GM19455 (cell line): ENCODE data around the gene CRIP2.

Experiments used
- ATAC-seq: cut with Tn5 transposase; IDR thresholded peaks from one replicate; pipeline ENCODE4 v1.9.1; 2021; ENCODE audit not compliant: unreplicated experiment

CRIP2 gene

DNA sequence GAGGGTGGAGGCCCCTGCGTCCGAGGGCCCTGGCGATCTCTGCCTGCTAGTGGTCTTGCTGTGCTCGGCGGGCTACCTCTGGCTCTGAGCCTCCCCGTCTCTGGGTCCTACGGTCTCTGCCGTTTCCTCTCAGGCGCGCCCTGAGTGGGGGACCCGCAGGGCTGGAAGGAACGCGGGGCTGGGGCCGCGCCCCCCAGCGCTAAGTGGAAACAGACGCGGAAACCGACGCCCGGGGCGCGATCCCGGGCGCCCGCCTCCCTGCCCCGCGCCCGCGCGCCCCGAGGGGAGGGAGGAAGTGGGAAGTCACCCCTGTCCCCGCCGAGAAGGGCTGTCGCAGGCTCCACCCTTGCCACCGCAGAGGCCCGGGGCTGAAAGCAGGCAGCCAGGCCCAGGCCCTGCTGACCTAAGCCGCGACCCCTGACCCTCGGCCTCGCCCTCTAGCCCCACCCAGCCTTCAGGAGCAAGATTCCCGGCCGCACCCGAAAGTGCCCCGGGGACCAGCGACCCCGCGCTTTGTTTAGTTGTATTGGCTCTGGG, 12.9 kb downstream of the CRIP2 start:
- no peak for ATAC-seq

- no peak for ATAC-seq
Measured at GRCh38 chr14:105487986-105488777, 13.6 kb downstream of the CRIP2 start.

GRCh38 chr14:105488781-105489541, 14.3 kb downstream of the CRIP2 start:
- ATAC-seq = no peak

GRCh38 chr14:105489542-105490266, 15.1 kb downstream of the CRIP2 start:
- ATAC-seq = no peak

DNA sequence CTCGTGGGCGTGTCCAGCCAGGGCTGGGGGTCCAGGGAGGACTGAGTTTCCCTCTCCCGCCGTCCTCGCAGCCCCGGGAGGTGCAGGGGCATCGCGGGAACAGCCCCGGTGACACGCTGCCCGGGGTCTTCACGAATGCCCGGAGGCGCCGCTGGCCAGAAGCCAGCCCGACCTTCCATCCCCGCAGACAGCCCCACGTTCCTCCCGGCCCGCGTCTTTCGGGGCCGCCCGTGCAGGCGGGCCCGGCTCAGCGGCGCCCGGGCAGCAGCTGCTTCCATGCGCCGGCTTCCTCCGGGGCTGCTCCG, 15.6 kb downstream of the CRIP2 start:
- peak; percentile 0 for ATAC-seq

- ATAC-seq = peak; percentile 63
Measured at GRCh38 chr14:105490572-105491365, 16.1 kb downstream of the CRIP2 start, which contains the start of gene TEDC1. TEDC1 (plus strand) TSS chr14:105491246; CDS start chr14:105491376, 130 bp downstream.

DNA sequence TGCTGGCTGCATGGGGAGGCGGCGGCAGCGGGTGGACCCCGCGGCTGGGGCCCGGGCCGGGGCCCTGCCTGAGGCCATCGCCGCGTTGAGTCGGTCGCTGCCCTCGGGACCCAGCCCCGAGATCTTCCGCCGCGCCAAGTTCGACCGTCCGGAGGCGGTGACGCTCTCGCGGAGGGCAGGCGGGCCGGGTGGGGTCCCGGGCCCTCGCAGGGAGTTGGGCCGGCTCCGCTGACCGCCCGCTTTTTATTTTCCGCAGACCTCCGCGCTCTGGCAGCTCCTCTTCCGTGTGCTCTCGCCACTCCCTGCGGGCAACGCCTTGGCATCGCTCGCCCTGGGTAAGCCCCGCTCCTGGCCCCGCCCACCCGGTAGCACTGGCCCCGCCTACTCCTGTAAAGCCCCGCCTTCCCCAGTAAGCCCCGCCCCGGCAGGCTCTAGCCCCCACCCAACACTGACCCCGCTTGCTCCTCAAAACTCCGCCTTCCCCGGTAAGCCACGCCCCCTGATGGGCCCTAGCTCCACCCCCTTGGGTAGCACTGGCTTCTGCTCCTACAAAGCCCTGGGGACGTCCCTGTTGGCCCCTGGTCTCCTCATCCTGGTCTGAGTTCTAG, 16.8 kb downstream of the CRIP2 start:
- no peak for ATAC-seq

DNA sequence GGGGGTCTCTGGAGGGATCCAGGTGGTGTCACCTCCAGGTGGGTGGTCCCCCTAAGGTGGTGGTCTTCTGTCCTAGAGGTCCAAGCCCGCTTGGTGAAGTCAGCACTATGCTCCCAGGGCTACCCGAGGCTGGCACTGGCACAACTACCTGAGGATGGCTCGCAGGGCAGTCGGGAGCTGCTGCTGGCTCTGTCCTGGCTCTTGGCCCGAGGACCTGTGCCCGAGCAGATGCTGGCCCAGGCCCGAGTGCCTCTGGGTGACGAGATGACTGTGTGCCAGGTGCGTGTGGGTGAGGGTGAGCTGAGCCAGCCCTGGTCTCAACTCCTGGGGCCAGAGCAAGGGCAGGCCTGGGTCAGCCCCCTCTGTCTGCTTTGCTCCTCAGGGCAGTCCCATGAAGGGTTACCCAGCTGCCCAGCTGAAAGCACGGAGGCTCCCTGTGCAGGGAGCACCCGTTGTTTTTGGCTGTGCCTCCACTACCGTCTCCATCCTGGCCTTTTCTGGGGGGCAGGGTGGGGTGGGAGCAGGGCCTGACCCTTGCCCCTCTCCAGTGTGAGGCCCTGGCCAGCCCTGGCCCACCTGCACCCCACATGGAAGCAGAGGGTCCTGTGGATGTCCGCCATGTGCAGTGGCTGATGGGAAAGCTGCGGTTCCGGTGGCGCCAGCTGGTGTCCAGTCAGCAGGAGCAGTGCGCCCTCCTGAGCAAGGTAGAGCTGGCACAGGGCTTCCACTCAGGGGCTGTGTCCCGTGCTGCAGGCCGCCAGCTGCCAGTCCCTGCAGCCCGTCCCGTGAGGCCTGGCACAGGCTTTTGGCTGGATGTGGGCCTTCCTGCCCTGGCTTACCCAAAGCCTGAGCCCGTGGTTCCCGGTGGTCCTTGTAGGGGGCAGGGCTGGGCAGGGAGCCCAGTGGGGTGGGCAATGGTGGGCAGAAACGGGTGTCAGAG, 17.7 kb downstream of the CRIP2 start:
- no peak for ATAC-seq

DNA sequence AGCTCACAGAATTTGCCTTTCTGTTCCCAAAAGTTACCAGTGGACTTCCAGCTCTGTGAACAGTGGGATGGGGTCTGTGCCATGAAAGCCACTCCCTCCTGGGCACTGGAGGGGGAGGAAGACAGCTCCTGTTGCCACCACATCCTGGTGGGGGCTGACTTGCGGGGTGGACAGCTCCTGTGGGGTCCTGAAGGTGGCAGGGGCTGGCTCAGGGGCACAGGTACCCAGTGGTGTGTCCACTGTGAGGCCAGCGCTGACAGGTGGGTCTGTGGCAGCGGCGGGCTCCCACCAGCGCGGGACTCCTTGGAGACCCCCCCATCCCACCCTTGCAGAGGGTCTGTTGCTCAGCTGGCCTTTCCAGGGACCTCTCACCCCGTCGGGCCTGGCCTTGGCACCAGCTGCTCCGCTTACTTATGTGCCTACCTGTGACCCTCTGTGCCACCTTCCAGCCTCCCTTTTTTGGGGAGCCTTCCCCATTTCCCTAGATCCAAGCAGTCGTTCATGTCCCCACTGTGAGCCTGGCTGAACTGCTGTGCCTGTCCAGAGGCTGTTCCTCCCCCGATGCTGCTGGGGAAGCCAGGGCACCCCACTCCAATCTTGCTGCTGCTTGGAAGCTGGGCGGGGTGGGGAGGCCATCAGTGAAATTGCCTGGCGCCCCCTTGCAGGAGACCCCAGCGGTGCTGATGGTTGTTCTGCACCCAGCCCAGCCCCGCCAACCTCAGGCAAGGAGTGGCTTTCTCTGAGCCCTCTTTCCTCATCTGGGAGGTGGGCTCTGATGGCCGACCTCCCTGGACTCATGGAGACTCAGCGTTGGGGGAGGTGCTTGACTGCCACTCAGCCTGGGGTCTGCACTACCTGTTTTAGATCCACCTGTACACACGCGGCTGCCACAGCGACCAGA, 18.6 kb downstream of the CRIP2 start:
- no peak for ATAC-seq

GRCh38 chr14:105493921-105494605, 19.4 kb downstream of the CRIP2 start:
- no peak for ATAC-seq

GRCh38 chr14:105494606-105494929, 19.9 kb downstream of the CRIP2 start:
- ATAC-seq = no peak

DNA sequence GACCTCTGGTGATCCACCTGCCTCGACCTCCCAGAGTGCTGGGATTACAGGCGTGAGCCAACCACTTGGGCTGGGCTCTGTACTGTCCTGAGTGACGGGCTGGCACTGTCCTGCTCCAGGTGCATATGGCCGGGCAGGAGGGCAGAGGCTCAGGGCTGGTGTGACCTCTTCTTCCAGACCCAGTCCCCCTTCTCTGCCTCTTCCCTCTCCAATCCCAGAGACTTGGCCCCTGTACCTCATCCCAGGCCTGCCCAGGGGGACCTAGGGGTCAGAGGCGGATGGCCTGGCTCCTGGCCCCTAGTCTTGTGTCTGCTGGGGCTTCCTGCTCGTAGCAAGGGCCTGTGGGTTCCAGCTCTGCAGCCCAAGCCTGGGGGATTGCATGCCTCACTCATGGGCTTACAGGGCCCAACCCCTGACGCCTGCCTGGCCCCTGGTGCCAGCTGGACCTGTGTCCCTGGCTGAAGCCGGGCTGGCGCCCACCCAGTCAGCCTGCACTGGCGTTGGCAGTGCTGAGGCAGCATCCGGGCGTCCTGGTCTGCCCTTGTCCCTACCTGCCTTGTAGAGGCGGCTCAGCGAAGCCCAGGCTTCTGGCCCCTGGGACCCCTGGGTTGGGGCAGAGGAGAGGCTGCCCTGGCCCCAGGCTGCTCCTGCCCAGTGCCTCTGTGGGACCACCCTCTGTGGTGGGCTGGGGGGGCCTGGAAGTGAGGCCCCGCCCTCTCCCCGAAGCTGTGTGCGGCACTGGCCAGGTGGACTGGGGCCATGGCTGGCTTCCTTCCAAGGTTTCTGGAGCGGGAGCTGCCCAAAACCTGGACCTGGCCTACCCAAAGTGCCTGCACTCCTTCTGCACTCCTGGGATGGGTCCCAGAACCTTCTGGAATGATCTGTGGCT, 20.7 kb downstream of the CRIP2 start:
- no peak for ATAC-seq

DNA sequence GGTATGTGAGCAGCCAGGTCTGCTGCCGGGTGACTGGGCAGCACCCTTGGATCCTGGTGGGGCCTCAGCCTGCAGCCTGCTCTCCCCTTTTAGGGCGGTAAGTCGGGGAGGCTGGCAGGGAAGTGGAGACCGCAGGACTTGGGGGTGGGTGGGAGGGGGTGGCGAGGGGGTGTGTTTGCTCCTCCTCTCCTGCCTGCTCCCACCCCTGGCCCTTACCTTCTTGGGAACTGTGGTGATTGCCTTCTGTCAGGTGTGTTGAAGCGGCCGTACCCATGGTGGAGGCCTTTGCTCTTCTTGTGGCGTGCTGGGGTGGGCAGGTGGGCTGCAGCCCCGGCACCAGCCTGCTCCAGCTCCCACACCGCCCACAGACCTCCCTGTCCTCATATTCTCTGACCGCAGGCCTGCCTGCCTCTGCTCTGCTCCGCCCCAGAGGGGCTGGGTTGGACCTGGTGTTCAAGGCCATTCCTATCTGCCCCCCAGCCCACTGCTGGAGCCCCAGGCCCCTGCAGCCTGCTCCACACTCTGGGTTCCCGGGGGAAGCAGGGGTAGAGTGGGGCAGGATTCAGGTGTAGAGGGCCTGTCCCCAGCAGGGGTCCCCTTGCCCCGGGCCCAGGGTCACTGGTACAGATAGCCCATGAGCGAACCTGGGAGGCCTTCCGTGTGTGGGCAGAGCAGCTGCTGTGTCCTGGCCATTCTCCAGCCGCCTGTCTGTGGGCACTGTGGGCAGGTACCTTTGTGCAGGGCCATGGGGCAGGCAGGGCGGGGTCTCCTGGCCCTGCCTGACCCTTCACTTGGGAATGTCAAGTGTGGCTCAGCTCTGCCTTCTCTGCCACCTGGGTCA, 21.6 kb downstream of the CRIP2 start:
- ATAC-seq = no peak

DNA sequence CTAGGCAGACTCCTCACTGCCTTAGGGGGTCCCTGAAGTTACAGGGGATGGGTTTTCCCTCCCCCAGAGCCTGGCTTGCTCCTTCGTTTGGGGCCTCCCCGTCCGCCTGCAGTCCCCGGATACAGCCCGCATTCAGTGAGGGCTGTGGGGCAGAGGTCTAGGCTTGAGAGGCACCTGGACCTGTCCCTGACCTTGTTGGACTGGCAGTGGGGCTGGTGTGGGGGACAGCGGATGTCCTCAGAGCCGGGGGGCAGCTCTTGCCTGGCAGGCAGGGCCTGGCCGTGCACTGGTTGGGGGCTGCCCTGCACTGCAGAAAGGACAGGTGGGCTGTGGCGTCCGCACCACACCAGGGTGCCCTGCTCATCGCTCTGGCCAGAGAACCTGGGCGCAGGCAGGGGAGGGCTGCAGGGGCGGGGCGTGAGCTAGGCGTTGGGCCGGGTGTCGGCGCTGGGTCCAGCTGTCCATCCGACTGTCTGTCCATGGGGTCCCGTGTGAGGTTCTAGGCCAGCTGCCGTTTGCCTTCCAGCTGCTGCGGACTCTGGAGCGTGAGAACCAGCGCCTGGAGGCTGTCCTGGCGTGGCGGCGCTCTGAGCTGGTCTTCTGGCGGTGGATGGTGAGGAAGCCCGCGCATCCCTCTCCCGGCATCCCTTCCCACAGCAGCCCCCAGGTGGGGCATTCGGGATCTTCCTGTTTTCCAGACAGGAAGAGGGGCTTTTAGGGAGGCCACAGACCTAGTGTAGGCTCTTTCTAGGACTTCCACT, 22.4 kb downstream of the CRIP2 start:
- ATAC-seq = no peak
